GM18502 (cell line): ENCODE results near the gene CREB5.

ENCODE experiments used
- ATAC-seq: cut with Tn5 transposase; IDR thresholded peaks from one replicate; pipeline ENCODE4 v1.9.1; 2021; ENCODE audit warnings: mild to moderate bottlenecking; ENCODE audit not compliant: unreplicated experiment, poor library complexity

CREB5 gene

DNA sequence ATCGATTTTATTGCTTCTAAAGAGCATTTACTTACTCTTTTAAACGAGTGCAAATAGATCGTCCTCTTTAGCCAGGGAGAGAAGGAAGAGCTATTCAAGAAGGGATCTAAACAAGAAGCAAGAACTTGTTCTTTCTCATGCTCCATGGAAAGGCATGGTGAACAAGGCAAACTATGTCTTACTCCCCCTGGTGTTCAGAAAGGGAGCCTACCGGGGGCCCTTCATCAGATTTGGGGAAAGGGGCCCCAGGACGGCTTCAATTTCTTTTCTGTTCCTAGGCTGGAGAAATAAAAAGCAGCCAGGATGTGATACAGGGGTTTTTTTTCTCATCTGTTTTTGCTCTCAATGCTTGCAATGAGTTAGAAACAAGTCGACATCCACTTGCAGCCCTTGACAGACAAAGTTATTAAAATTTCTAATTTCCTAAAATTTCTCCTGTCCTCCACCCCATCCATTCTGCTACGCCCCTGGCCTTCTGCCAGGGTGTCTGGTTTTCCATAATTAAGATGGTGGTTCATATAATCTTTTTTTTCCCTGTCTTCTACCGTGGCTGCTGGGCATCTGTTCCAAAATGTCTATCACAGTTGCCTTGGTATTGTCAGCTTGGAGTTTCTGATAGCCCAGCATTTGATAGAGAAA lies 214.4 kb downstream of the CREB5 start:
- ATAC-seq: no peak

- ATAC-seq: no peak
Measured at GRCh38 chr7:28627263-28627653, 214.9 kb downstream of the CREB5 start.

DNA sequence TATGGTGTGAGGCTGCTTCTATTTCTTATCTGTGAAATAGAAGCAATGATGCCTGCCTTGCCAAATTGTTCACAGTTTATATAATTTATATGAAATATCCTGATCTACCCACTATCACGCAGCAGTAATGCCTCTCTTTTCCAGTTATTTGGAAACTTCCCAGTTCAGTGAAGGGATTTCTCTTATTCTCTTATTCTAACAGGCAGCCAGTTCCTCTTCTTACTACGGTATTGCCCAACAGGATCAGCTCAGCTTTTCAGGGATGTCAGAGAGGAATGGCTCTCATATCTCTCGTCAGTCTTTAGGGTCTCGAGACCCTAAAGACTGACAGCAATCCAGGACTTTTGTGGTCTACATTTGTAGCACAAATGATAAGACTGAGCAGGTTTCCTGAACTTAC lies 215.6 kb downstream of the CREB5 start:
- ATAC-seq: no peak

- ATAC-seq: no peak
Measured at GRCh38 chr7:28629216-28629842, 217.0 kb downstream of the CREB5 start.

DNA sequence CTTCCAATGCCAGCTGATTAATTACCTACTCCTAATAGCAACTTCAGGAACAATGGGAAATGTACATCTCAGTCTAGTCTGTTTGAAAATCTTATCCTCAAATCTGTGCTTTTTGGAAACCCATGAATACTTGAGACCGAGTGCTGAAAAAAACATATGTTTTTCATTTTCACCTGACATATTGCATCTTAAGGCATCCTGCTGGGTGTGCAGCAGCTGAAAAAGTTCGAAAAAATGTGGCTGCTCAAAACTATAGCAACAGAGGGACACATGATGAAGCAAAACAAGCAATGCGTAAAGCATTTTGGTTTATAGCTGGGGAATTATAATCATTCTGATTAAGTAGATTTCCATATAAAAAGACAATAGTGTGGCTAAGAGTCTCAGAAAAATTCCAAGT lies 218.0 kb downstream of the CREB5 start:
- no peak for ATAC-seq

DNA sequence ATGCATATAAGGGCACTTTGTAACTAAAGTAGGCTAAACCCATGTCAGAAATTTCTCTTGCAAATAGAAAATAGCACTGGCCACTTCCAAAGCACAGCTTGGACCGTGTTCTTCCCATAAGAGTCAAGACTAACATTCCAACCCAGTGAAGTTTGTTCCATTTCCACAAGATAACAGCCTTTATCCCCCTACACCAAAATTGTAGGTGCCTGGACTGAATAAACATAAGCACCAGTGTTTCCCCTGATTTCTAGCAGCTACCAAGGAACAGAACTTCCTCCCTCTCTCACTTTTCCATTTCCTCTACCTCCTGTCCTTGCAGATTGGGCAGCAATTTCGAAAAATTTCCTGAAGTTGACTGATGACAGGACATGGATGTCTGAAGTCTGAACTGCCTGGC lies 219.7 kb downstream of the CREB5 start:
- no peak for ATAC-seq

DNA sequence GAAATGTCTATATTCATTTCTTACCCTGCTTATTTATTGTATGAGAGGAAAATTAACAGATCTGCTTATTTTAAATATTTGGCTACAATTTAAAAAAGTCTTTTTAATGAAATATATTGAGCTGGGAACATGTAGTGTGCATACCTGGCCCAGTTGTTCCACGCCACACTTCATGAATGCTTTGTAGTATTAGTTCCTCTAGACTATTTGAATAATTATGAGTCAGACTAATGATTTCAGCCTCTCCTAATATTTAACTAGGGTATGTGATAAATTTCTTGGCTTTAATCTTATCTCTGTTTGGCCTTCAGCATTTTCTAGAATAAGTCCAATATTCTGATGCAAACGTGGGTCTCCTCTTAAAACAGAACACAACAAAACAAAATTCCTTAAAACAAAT lies 226.6 kb downstream of the CREB5 start:
- no peak for ATAC-seq

- ATAC-seq: no peak
Measured at GRCh38 chr7:28640001-28640400, 227.7 kb downstream of the CREB5 start.

- ATAC-seq: no peak
Measured at GRCh38 chr7:28641752-28642545, 229.6 kb downstream of the CREB5 start.

- ATAC-seq: no peak
Measured at GRCh38 chr7:28643188-28643569, 230.9 kb downstream of the CREB5 start.

DNA sequence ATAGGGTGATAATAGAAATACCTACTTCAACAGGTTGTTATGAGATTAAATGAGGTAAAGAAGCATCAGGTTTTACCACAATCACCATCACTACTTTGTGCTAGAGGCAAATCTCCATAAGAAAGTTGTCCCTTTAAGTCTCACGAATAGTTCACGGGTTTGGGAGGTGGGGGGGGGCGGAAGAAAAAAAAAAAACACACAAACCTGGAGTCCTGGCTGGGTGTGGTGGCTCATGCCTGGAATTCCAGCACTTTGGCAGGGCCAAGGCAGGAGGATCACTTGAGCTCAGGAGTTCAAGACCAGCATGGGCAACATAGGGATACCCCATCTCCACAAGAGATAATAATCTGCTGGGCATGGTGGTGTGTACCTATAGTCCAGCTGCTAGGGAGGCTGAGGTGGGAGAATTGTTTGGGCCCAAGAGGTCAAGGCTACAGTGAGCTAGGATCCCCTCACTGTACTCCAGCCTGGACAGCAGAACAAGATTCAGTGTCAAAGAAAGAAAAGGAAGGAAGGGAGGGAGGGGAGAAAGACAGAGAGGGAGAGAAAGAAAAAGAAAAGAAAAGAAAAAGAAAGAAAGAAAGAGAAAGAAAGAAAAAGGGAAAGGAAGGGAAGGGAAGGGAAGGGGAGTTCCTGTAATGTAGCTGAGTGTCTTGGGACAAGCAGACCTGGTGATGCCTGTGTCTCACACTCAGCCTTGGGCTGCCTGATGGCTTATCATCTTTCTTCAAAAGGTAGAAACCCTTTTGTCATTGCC lies 231.4 kb downstream of the CREB5 start:
- no peak for ATAC-seq

DNA sequence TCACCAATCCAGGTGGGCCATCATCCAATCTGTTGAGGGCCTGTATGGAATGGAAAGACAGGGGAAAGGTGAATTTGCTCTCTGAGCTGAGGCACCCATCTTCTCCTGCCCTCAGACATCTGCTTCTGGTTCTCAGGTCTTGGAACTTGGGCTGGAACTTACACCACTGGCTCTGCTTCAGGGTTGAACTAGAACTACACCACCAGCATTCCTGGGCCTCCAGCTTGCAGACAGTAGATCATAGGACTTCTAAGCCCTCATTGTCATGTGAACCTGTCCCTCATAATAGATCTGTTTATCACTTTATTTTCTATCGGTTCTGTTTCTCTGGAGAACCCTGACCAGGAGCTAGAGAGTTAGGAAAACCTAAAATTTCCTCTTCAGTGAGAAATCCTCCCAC lies 233.5 kb downstream of the CREB5 start:
- ATAC-seq: no peak

- ATAC-seq: no peak
Measured at GRCh38 chr7:28646376-28647075, 234.2 kb downstream of the CREB5 start.

DNA sequence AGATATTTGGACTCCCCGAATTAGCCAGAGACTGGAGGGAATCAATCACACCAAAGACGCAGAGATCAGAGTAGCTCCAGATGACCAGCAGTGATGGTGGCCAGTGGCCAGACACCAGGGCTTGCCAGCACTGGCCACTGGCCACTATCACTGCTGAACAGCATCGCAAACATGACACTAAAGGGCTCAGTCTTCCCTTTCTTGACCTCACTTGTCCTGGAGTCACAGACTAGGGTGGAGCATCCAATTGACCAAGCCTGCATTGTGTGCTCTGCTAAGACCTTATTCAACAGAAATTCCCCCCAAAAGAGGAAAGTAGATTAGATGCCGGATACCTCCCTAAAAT lies 234.7 kb downstream of the CREB5 start:
- ATAC-seq: no peak

GRCh38 chr7:28649189-28649588 lies 236.9 kb downstream of the CREB5 start:
- no peak for ATAC-seq

- ATAC-seq: no peak
Measured at GRCh38 chr7:28649811-28650210, 237.5 kb downstream of the CREB5 start.

- no peak for ATAC-seq
Measured at GRCh38 chr7:28654110-28654509, 241.8 kb downstream of the CREB5 start.

DNA sequence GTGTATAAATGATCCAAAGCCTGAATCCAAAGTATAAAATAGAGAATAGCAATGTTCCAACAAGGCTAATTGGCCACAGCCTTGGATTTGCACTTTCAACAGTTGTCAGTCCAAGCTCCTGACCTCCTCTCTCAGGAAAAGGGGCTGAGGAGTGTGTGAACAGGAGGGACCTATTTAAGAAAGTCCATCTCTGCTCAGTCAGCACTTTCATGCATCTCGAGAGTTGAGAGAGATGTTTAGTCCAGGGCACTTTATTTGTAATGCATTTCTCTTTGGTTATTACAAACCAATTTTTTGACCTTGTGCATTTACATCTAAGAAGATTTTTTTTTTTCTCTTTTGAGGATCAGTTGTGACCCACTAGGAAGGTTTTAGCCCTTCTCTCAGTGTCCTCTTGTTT lies 244.2 kb downstream of the CREB5 start:
- ATAC-seq: no peak

DNA sequence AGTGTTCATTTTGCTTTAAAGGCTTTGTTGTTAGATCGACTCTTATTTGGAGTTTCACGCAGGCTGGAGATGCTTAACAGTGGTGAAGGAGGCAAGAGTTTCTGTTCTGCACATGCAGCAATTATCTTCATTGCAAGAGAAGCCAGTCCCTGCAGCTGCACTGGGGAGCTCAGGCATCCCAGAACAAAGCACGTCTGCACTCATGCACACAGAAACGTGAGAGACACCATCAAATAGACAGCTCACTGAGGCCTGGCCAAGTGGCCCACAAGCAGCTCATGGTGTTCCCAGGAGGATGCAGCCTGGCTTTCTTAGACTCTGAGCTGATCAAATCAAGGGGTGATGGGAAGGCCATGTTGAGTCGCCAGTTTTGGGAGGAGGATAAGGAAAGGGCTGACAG lies 246.1 kb downstream of the CREB5 start:
- no peak for ATAC-seq

GRCh38 chr7:28660132-28660531 lies 247.8 kb downstream of the CREB5 start:
- no peak for ATAC-seq
